Dendritic cell treated with granulocyte-macrophage colony-stimulating factor and Interleukin-4, amounts not matched to agents 40 ng/mL and 50 ng/mL, for 4 days (primary cell): ENCODE measurements around the gene LATS2.
"Not testable (repeated sequence)": the region's sequence is repeated elsewhere in the genome, so short reads cannot be mapped to it uniquely, and the experiment has no call there.

Source experiments
- H3K27ac Mint-ChIP-seq: one replicate; pipeline ENCODE4 v1.8.0; 2022; ENCODE audit warnings: mild to moderate bottlenecking, mixed read lengths
- H3K27me3 Mint-ChIP-seq: one replicate; pipeline ENCODE4 v1.8.0; 2022; ENCODE audit warnings: mild to moderate bottlenecking, mixed read lengths
- H3K36me3 Mint-ChIP-seq: one replicate; pipeline ENCODE4 v1.8.0; 2022; ENCODE audit warnings: low read depth, mixed read lengths
- H3K4me1 Mint-ChIP-seq: one replicate; pipeline ENCODE4 v1.8.0; 2022; ENCODE audit warnings: low read depth, mixed read lengths
- H3K4me3 Mint-ChIP-seq: one replicate; pipeline ENCODE4 v1.8.0; 2022; ENCODE audit warnings: mild to moderate bottlenecking, moderate library complexity, mixed read lengths
- H3K9me3 Mint-ChIP-seq: one replicate; pipeline ENCODE4 v1.8.0; 2022; ENCODE audit warnings: mixed read lengths
- intact Hi-C: fragments of 100-400 bp; cut with micrococcal nuclease; formaldehyde crosslinking; loops from one replicate; pipeline ENCODE4 v1.15.0; 2022

The LATS2 gene

GRCh38 chr13:21066946-21067345 is 5.6 kb upstream of the LATS2 start:
- peaks cover 57% of the 10 kb centered on the region for H3K4me1 Mint-ChIP-seq
- no peaks in the 10 kb centered on the region for H3K9me3 Mint-ChIP-seq
- intact Hi-C loops = loop anchor here (10.0 kb wide), 1 partner anchor 122 kb away; no protein-coding TSS in a partner anchor
- no peak overlapping the region for H3K27ac Mint-ChIP-seq
- H3K27me3 Mint-ChIP-seq = no peaks in the 10 kb centered on the region
- H3K4me3 Mint-ChIP-seq = no peak overlapping the region
- no peaks in the 10 kb centered on the region for H3K36me3 Mint-ChIP-seq

DNA sequence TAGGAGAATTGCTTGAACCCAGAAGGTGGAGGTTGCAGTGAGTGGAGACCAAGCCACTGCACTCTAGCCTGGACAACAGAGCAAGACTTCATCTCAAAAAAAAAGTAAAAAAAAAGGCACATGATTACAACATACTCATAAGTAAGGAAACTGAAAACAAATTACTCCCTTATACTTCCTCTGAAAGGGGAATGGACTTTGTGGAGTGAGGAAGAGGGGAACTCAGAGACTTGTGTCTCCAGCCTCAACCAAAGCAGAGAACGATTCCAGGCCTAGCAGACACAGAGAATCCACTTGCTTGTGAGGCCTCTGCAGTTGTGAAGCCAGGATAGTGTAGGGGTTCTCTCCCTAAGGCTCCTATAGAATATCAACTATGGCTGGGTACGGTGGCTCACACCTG is 4.3 kb upstream of the LATS2 start:
- Mint-ChIP-seq H3K27ac (peak overlapping the region; percentile 73), H3K9me3 (no peaks in the 10 kb centered on the region), H3K27me3 (no peaks in the 10 kb centered on the region), H3K4me3 (no peak overlapping the region), H3K4me1 (peaks cover 50% of the 10 kb centered on the region), H3K36me3 (no peaks in the 10 kb centered on the region)
- intact Hi-C loops = loop anchor here (10.0 kb wide), 1 partner anchor 121 kb away; no protein-coding TSS in a partner anchor

- H3K27me3 Mint-ChIP-seq = no peaks in the 10 kb centered on the region
- no peak overlapping the region for H3K4me3 Mint-ChIP-seq
- H3K36me3 Mint-ChIP-seq = no peaks in the 10 kb centered on the region
- no peaks in the 10 kb centered on the region for H3K9me3 Mint-ChIP-seq
- H3K27ac Mint-ChIP-seq = peak overlapping the region; percentile 84
- H3K4me1 Mint-ChIP-seq = peaks cover 52% of the 10 kb centered on the region
- intact Hi-C loops = loop anchor here (5.0 to 10.0 kb wide), 2 partner anchors 46 to 118 kb away; no protein-coding TSS in a partner anchor
These were observed 1.6 kb upstream of the LATS2 start for GRCh38 chr13:21063031-21063430.

DNA sequence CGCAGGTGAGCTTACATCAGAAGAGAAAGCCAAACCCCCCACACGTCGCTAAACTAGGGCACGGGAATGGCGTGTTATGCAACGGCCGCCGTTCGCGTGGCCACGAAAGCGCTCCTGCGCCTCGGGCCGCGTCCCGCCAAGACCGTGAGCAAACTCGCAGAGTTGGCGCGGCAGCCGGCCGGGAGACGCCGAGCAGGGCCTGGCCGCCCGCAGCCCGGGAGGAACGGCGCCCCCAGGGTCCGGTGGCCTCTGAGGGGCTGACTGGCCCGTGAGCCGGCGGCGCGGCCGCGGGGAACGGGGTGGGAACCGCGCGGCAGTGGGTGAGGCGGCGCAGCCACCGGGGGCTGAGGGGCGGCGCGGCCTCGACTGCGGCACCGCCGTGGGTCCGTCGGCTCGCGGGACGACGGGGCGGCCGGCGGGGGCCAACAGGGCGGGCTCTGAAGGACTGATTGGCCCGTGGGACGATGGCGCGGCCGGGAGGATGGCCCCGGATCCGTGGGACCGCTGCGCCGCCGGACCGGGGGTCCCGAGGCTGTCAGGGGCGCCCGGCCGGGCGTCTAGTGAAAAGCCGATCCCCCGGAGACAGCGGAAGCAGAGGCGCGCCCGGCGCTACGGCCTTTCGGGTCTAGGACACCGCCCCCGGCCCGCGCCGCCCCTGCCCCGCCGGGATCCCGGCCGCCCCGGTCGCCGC is 903 bp downstream of the LATS2 start:
- Mint-ChIP-seq H3K27me3 (no peaks in the 10 kb centered on the region), H3K4me1 (peaks cover 48% of the 10 kb centered on the region), H3K36me3 (peaks cover 6% of the 10 kb centered on the region), H3K27ac (peak overlapping the region; percentile 84), H3K9me3 (no peaks in the 10 kb centered on the region), H3K4me3 (peak overlapping the region; percentile 78)
- intact Hi-C loops = loop anchor here (5.0 to 10.0 kb wide), 2 partner anchors 43 to 116 kb away; no protein-coding TSS in a partner anchor

DNA sequence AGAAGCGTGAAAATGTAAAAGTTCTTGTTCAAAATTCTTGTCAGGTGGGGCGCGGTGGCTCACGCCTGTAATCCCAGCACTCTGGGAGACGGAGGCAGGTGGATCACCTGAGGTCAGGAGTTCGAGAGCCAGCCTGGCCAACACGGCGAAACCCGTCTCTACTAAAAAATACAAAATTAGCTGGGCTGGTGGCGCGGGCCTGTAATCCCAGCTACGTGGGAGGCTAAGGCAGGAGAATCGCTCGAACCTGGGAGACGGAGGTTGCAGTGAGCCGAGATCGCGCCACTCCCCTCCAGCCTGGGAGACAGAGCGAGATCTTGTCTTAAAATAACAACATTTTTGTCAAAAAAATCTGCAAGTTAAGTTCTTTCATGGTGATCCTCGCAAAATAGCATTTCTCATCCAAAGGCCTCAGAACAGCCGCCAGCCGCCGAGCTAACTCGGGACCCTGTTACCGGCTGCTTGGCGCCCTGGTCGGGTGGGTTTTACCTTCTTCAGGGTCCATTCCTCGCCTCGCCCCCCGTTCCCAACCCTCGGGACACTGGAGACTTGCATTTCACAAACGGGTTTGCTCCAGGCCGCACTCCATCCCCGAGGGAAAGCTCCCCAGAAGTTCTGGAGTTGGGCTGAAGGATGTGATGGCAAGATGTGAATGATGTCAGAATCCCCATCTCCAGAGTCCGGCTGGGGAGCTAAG is 1.6 kb downstream of the LATS2 start:
- intact Hi-C loops = loop anchor here (5.0 to 10.0 kb wide), 2 partner anchors 42 to 115 kb away; no protein-coding TSS in a partner anchor
- Mint-ChIP-seq H3K36me3 (peaks cover 6% of the 10 kb centered on the region), H3K27ac (no peak overlapping the region), H3K4me1 (peaks cover 45% of the 10 kb centered on the region), H3K9me3 (no peaks in the 10 kb centered on the region), H3K4me3 (peak overlapping the region; percentile 78), H3K27me3 (no peaks in the 10 kb centered on the region)

GRCh38 chr13:21058361-21058760 is 3.0 kb downstream of the LATS2 start:
- no peak overlapping the region for H3K4me3 Mint-ChIP-seq
- peaks cover 12% of the 10 kb centered on the region for H3K36me3 Mint-ChIP-seq
- H3K27ac Mint-ChIP-seq = no peak overlapping the region
- no peaks in the 10 kb centered on the region for H3K27me3 Mint-ChIP-seq
- H3K4me1 Mint-ChIP-seq = peaks cover 49% of the 10 kb centered on the region
- no peaks in the 10 kb centered on the region for H3K9me3 Mint-ChIP-seq
- intact Hi-C loops = no loop called here

- H3K4me3 Mint-ChIP-seq = no peak overlapping the region
- intact Hi-C loops = no loop called here
- no peaks in the 10 kb centered on the region for H3K9me3 Mint-ChIP-seq
- H3K27me3 Mint-ChIP-seq = no peaks in the 10 kb centered on the region
- H3K27ac Mint-ChIP-seq = no peak overlapping the region
- peaks cover 53% of the 10 kb centered on the region for H3K4me1 Mint-ChIP-seq
- H3K36me3 Mint-ChIP-seq = peaks cover 28% of the 10 kb centered on the region
These were observed 5.8 kb downstream of the LATS2 start for GRCh38 chr13:21055511-21056045.

DNA sequence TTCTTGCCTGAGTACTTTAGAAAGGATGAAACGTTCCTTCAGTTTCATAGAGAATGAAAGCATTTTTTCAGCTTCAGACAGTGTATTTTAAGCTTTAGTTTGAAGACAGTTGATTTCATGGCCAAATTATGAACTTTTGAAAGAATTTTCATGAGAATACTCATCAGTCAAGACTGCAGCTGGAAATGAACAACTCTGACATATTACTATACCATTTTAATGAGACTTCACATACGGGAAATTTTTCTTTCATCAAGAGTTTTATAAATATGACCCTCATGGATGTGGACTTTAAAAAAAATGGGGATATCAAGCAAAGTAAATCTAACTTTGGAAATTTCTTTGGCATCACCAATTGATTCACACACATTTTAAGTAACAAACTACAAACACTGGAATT is 6.4 kb downstream of the LATS2 start:
- H3K9me3 Mint-ChIP-seq = no peaks in the 10 kb centered on the region
- no peak overlapping the region for H3K27ac Mint-ChIP-seq
- H3K4me1 Mint-ChIP-seq = peaks cover 57% of the 10 kb centered on the region
- intact Hi-C loops = no loop called here
- H3K36me3 Mint-ChIP-seq = peaks cover 30% of the 10 kb centered on the region
- no peak overlapping the region for H3K4me3 Mint-ChIP-seq
- H3K27me3 Mint-ChIP-seq = no peaks in the 10 kb centered on the region

DNA sequence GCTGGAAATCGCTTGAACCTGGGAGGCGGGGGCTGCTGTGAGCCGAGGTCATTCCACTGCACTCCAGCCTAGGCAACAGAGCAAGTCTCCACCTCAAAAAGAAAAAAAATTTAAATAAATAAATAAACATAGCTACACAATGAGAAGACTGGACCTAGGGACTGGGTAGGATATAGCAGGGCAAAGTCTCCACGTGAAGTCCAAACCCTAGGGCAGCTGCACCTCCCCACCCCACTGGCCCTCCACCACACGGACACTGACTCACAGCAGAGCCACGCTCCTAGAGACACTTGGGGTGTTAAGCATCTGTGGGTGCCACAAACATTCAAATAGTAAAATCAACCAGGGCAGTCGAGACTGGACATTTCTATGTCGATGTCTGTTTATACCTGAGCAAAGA is 7.1 kb downstream of the LATS2 start:
- peaks cover 34% of the 10 kb centered on the region for H3K36me3 Mint-ChIP-seq
- no peaks in the 10 kb centered on the region for H3K27me3 Mint-ChIP-seq
- intact Hi-C loops = no loop called here
- no peak overlapping the region for H3K4me3 Mint-ChIP-seq
- H3K27ac Mint-ChIP-seq = no peak overlapping the region
- no peaks in the 10 kb centered on the region for H3K9me3 Mint-ChIP-seq
- H3K4me1 Mint-ChIP-seq = peaks cover 58% of the 10 kb centered on the region

- H3K36me3 Mint-ChIP-seq = peaks cover 40% of the 10 kb centered on the region
- H3K9me3 Mint-ChIP-seq = no peaks in the 10 kb centered on the region
- H3K27me3 Mint-ChIP-seq = no peaks in the 10 kb centered on the region
- no peak overlapping the region for H3K4me3 Mint-ChIP-seq
- no peak overlapping the region for H3K27ac Mint-ChIP-seq
- H3K4me1 Mint-ChIP-seq = peaks cover 66% of the 10 kb centered on the region
- intact Hi-C loops = no loop called here
These were observed 8.2 kb downstream of the LATS2 start for GRCh38 chr13:21053231-21053630.

- H3K4me3 Mint-ChIP-seq = no peak overlapping the region
- H3K27me3 Mint-ChIP-seq = no peaks in the 10 kb centered on the region
- no peaks in the 10 kb centered on the region for H3K9me3 Mint-ChIP-seq
- peaks cover 68% of the 10 kb centered on the region for H3K4me1 Mint-ChIP-seq
- intact Hi-C loops = no loop called here
- H3K36me3 Mint-ChIP-seq = peaks cover 46% of the 10 kb centered on the region
- no peak overlapping the region for H3K27ac Mint-ChIP-seq
These were observed 9.7 kb downstream of the LATS2 start for GRCh38 chr13:21051675-21052074.

DNA sequence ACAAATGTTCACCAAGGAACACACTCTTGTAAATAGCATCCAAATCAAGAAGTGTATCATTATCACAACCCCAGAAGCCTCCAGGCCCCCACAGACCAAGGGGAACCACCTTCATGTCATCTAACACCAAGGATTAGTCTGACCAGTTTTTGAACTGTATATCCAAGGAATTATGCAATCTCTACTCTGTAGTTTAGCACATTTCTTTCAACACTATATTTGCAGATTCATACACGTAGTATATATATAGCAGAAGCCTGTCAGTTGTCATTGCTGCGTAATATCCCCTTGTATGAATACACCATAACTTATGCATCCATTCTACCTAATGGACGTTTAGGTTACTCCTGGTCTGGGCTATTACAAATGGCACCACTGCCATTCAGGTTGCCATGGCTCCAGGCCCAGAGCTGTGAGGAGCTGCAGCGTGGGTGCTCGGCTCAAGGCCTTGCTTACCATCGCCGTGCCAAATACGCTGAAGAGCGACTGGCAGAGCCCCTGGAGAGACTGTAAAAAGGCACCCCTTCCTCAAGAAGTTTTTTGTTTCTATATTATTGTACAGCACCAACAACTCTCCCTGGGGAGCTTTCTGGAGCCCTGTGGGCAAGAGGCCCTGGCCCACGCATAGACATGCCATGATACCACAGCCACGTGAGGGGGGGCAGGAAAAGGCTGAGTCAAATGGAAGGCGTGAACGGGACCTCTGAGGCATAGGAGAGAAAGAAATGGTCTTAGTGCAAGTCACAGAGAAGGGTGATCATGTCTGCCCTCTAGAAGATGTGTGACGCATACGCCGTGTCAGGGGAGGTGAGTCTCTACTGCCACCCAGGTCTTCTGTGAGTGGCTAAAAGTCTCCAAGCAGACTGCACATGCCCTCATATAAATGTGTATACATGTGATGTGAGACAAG is 10.8 kb downstream of the LATS2 start:
- intact Hi-C loops = no loop called here
- no peak overlapping the region for H3K4me3 Mint-ChIP-seq
- H3K36me3 Mint-ChIP-seq = peaks cover 43% of the 10 kb centered on the region
- no peaks in the 10 kb centered on the region for H3K27me3 Mint-ChIP-seq
- H3K4me1 Mint-ChIP-seq = peaks cover 71% of the 10 kb centered on the region
- H3K27ac Mint-ChIP-seq = no peak overlapping the region
- no peaks in the 10 kb centered on the region for H3K9me3 Mint-ChIP-seq

- H3K36me3 Mint-ChIP-seq = peaks cover 51% of the 10 kb centered on the region
- peak overlapping the region; percentile 40 for H3K27ac Mint-ChIP-seq
- H3K27me3 Mint-ChIP-seq, H3K9me3 Mint-ChIP-seq, H3K4me3 Mint-ChIP-seq, intact Hi-C loops: not testable (repeated sequence)
- peaks cover 75% of the 10 kb centered on the region for H3K4me1 Mint-ChIP-seq
These were observed 11.7 kb downstream of the LATS2 start for GRCh38 chr13:21049731-21050130.
